Testis (tissue), 2 donors: ENCODE data around the gene GALM.

Experiments
- CTCF ChIP-seq, 3 experiments: fragments of 450-650 bp in 2 of 3; fragments of 200-600 bp in 1 of 3; sonication (generic) in 1 of 3; IDR thresholded peaks; one replicate each; pipeline ENCODE4 v1.5.1; 2016 to 2019; ENCODE audit warnings: antibody characterized with exemption in 3 of 3, mild to moderate bottlenecking in 2 of 3, moderate library complexity in 1 of 3
- POLR2A ChIP-seq: fragments of 450-650 bp; IDR thresholded peaks from one replicate; pipeline ENCODE4 v1.6.1; 2017; ENCODE audit warnings: antibody characterized with exemption, mild to moderate bottlenecking, moderate library complexity

GRCh38 chr2:38709567-38710194, 43.8 kb downstream of the GALM start:
- TF ChIP-seq CTCF (IDR thresholded peaks at IDR 0.05) = no peak
- TF ChIP-seq POLR2A = no peak
